Karpas-422 (cell line): Measurements from ENCODE around the gene OST4. TPM values are rescaled to one million over a fixed set of nuclear protein-coding genes. Genes with fewer than 3 reads are reported as not detected.

Experiments
- DNase-seq: peaks from one replicate; pipeline ENCODE4 v3.0.0-alpha.2; 2015
- H2AFZ ChIP-seq: fragments of 200-600 bp; sonication (generic); 2 replicates; pipeline ENCODE4 v1.6.1; 2014; ENCODE audit warnings: antibody characterized with exemption, low read length, mixed read lengths
- H3K27ac ChIP-seq: fragments of 200-600 bp; sonication (generic); 2 replicates; pipeline ENCODE4 v1.5.1; 2014; ENCODE audit warnings: mild to moderate bottlenecking, low read length, moderate library complexity
- H3K27me3 ChIP-seq: fragments of 200-600 bp; sonication (generic); 2 replicates; pipeline ENCODE4 v1.6.1; 2014; ENCODE audit warnings: low read length, mixed read lengths
- H3K36me3 ChIP-seq: fragments of 200-600 bp; sonication (generic); 2 replicates; pipeline ENCODE4 v1.6.1; 2014; ENCODE audit warnings: low read length, mixed read lengths; ENCODE audit not compliant: insufficient read depth
- H3K4me1 ChIP-seq: fragments of 200-600 bp; sonication (generic); 2 replicates; pipeline ENCODE4 v1.6.1; 2014; ENCODE audit warnings: mild to moderate bottlenecking, low read length, mixed read lengths
- H3K4me2 ChIP-seq: fragments of 200-600 bp; sonication (generic); 2 replicates; pipeline ENCODE4 v1.6.1; 2014; ENCODE audit warnings: low read length, low read depth, mild to moderate bottlenecking; ENCODE audit not compliant: poor library complexity, severe bottlenecking
- H3K4me3 ChIP-seq: fragments of 200-600 bp; sonication (generic); 2 replicates; pipeline ENCODE4 v1.5.1; 2014; ENCODE audit warnings: mild to moderate bottlenecking, antibody characterized with exemption, low read length, mixed read lengths
- H3K79me2 ChIP-seq: fragments of 200-600 bp; sonication (generic); 2 replicates; pipeline ENCODE4 v1.6.1; 2014; ENCODE audit warnings: mild to moderate bottlenecking, low read length, mixed read lengths
- H3K9ac ChIP-seq: fragments of 200-600 bp; sonication (generic); 2 replicates; pipeline ENCODE4 v1.6.0; 2014; ENCODE audit warnings: low read length
- H3K9me2 ChIP-seq: fragments of 200-600 bp; sonication (generic), shearing (Covaris generic); replicated peaks from 2 replicates; pipeline ENCODE4 v1.6.0; 2014; ENCODE audit warnings: mild to moderate bottlenecking, low read length, moderate library complexity; ENCODE audit not compliant: insufficient read depth
- H3K9me3 ChIP-seq: fragments of 300-700, 200-600 bp; sonication (generic); 2 replicates; pipeline ENCODE4 v1.6.1; 2014; ENCODE audit warnings: low read length, mixed read lengths
- H4K20me1 ChIP-seq: fragments of 200-600 bp; sonication (generic); 2 replicates; pipeline ENCODE4 v1.6.1; 2014; ENCODE audit warnings: mild to moderate bottlenecking, antibody characterized with exemption, low read length, low read depth; ENCODE audit not compliant: insufficient read depth
- total RNA-seq: library from RNA; depleted of rRNA; stranded (reverse); fragments of >200 nt; shearing (Covaris generic); gene quantifications from 2 replicates; pipeline ENCODE4 v1.2.3, GENCODE V29; 2014; ENCODE audit warnings: low replicate concordance

The OST4 gene
- total RNA-seq, 1 experiment from 2014 or later, result 402 TPM

- no peaks in the 10 kb centered on the region for H4K20me1 ChIP-seq
- peak overlapping the region; percentile 68 for H3K4me2 ChIP-seq
- H3K9me3 ChIP-seq, result no peaks in the 10 kb centered on the region
- DNase-seq, result peak; percentile 86
- H3K79me2 ChIP-seq, result no peaks in the 10 kb centered on the region
- H3K9ac ChIP-seq, result peak overlapping the region; percentile 51
- H3K9me2 ChIP-seq, result no peaks in the 10 kb centered on the region
- H2AFZ ChIP-seq, result peak overlapping the region; percentile 98
- H3K27me3 ChIP-seq, result no peaks in the 10 kb centered on the region
- H3K4me1 ChIP-seq, result peaks cover 8% of the 10 kb centered on the region
- peak overlapping the region; percentile 53; the same call in 1 of the 2 replicates for H3K4me3 ChIP-seq
- no peak overlapping the region for H3K27ac ChIP-seq
- H3K36me3 ChIP-seq, result no peaks in the 10 kb centered on the region
These were observed 24.5 kb upstream of the OST4 start for GRCh38 chr2:27095745-27096651.

GRCh38 chr2:27095427-27095744 lies 23.9 kb upstream of the OST4 start:
- H3K36me3 ChIP-seq, result no peaks in the 10 kb centered on the region
- no peaks in the 10 kb centered on the region for H3K79me2 ChIP-seq
- no peak overlapping the region for H3K4me2 ChIP-seq
- H3K27ac ChIP-seq, result no peak overlapping the region
- no peaks in the 10 kb centered on the region for H4K20me1 ChIP-seq
- no peaks in the 10 kb centered on the region for H3K9me2 ChIP-seq
- no peak overlapping the region for H2AFZ ChIP-seq
- DNase-seq, result no peak
- no peak overlapping the region for H3K4me3 ChIP-seq
- H3K4me1 ChIP-seq, result peaks cover 8% of the 10 kb centered on the region
- no peaks in the 10 kb centered on the region for H3K9me3 ChIP-seq
- no peak overlapping the region for H3K9ac ChIP-seq
- no peaks in the 10 kb centered on the region for H3K27me3 ChIP-seq

- Histone ChIP-seq H3K9me2 (no peaks in the 10 kb centered on the region), H3K4me2 (no peak overlapping the region), H3K36me3 (no peaks in the 10 kb centered on the region), H3K4me1 (peaks cover 8% of the 10 kb centered on the region), H3K27me3 (no peaks in the 10 kb centered on the region), H2AFZ (no peak overlapping the region), H3K27ac (no peak overlapping the region), H3K9me3 (no peaks in the 10 kb centered on the region), H4K20me1 (no peaks in the 10 kb centered on the region), H3K4me3 (no peak overlapping the region), H3K9ac (no peak overlapping the region), H3K79me2 (no peaks in the 10 kb centered on the region)
- DNase-seq, result no peak
These were observed 23.0 kb upstream of the OST4 start for GRCh38 chr2:27094353-27094984.

- Histone ChIP-seq H2AFZ (no peak overlapping the region), H3K27ac (no peak overlapping the region), H3K9me2 (no peaks in the 10 kb centered on the region), H3K4me3 (no peak overlapping the region), H3K27me3 (no peaks in the 10 kb centered on the region), H3K79me2 (no peaks in the 10 kb centered on the region), H3K9ac (no peak overlapping the region), H3K4me2 (no peak overlapping the region), H3K9me3 (no peaks in the 10 kb centered on the region), H3K4me1 (peaks cover 8% of the 10 kb centered on the region), H4K20me1 (no peaks in the 10 kb centered on the region), H3K36me3 (no peaks in the 10 kb centered on the region)
- no peak for DNase-seq
These were observed 22.2 kb upstream of the OST4 start for GRCh38 chr2:27093430-27094352.

- Histone ChIP-seq H3K27ac (no peak overlapping the region), H3K79me2 (no peaks in the 10 kb centered on the region), H3K9me3 (no peaks in the 10 kb centered on the region), H3K4me3 (no peak overlapping the region), H3K9me2 (no peaks in the 10 kb centered on the region), H4K20me1 (no peaks in the 10 kb centered on the region), H2AFZ (no peak overlapping the region), H3K4me2 (no peak overlapping the region), H3K4me1 (peaks cover 8% of the 10 kb centered on the region), H3K36me3 (no peaks in the 10 kb centered on the region), H3K9ac (no peak overlapping the region), H3K27me3 (no peaks in the 10 kb centered on the region)
- DNase-seq, result no peak
These were observed 21.4 kb upstream of the OST4 start for GRCh38 chr2:27092696-27093429.

- Histone ChIP-seq H3K4me1 (peaks cover 15% of the 10 kb centered on the region), H4K20me1 (no peaks in the 10 kb centered on the region), H3K27ac (no peak overlapping the region), H3K9me3 (no peaks in the 10 kb centered on the region), H3K36me3 (no peaks in the 10 kb centered on the region), H3K79me2 (no peaks in the 10 kb centered on the region), H3K9me2 (no peaks in the 10 kb centered on the region), H3K4me2 (no peak overlapping the region), H3K4me3 (no peak overlapping the region), H2AFZ (no peak overlapping the region), H3K27me3 (no peaks in the 10 kb centered on the region), H3K9ac (no peak overlapping the region)
- DNase-seq, result no peak
These were observed 20.6 kb upstream of the OST4 start for GRCh38 chr2:27091746-27092695.
